ENCODE data around the gene PIP4K2B.

DNA sequence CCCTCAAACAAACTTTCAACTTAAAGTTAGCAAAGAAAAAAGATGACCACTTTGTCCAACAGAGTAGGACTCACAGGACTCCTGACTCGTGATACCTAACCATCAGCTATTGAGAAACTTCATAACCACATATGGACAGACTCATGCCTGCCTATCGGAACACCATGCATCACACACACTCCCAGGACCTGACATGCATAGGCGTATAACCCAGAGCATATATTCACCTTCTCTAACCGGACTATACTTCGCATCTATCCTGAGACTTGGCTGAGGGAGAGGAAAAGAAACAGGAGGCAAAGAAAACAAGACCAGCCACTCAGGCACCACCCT is 2.2 kb downstream of the PIP4K2B start:
- TF ChIP-seq EZH2 (IDR thresholded peaks at IDR 0.05) (no peak), POLR2AphosphoS5 (IDR thresholded peaks at IDR 0.05; ENCODE audit: borderline replicate concordance, low read depth, low read length) (no peak)

Data from SK-N-MC (cell line).